ENCODE measurements around the gene ZMIZ1. TPM values are rescaled to one million over a fixed set of nuclear protein-coding genes. Genes with fewer than 3 reads are reported as not detected.

Gene ZMIZ1
- polyA plus RNA-seq, 3 donors = 3.3 to 64.6 (median 8.9) TPM

DNA sequence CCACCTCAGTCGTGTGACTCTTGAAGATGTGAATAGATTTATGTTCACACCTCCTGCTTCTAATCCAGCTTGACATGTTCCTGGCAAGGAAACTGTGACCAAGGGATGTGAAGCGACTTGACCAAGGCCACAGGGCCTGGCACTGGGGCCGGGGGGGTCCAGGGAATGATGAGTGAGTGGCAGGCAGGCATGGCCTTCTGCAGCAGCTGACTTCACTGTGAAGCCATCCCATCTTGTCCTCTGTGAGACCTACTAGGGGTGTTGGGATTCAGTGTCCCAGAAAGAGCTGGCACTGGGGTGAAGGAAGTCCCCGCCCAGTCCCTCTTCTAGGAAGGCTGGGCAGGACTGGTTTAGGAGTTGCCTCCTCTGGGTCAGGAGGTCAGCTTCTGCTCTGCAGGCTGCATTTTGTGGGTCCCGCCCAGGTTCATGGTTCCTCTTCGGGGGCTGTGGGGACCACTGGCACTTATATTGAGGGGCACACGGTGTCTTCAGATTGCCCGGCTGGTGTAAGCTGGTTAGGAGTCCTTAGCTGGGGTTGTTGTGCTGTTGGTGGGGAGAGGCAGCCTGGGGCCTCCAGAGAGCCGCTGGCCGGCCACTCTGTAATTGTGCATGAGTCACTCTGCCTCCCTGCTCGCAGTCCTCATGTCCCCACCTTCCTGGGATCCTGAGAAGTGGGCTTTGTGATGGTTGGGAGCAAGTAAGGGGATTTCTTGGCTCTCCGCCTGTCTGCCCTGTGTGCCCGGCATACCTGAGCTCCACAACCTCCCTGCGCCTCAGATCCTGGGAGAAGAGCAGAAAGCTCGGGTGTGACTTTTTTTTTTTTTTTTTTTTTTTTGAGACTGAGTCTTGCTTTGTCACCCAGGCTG, 11.0 kb downstream of the ZMIZ1 start:
- Histone ChIP-seq H3K27me3 (ENCODE audit: control insufficient read depth in 2 of 2, insufficient read depth in 2 of 2, low read length in 2 of 2) (no peaks in the 10 kb centered on the region), H3K79me2 (ENCODE audit: insufficient read depth, low read length) (peaks cover 100% of the 10 kb centered on the region), H3K4me1 (ENCODE audit: control insufficient read depth in 1 of 2, insufficient read depth in 2 of 2, low read length in 2 of 2) (peaks cover 100% of the 10 kb centered on the region in 2 donors), H3K36me3 (replicated peaks in 1 of 2; ENCODE audit: control insufficient read depth in 1 of 2, insufficient read depth in 2 of 2, low read length in 2 of 2) (no peaks in the 10 kb centered on the region), H3K27ac (ENCODE audit: low read depth in 1 of 2, low read length in 2 of 2) (peak overlapping the region; percentile 72 to 96), H3K9me3 (replicated peaks in 1 of 2; ENCODE audit: control insufficient read depth in 1 of 2, insufficient read depth in 1 of 2, low read length in 2 of 2) (no peaks in the 10 kb centered on the region), H3K9ac (ENCODE audit: insufficient read depth, low read length, poor library complexity, severe bottlenecking) (peak overlapping the region; percentile 30), H3K4me3 (replicated peaks in 1 of 3; ENCODE audit: low read depth in 2 of 3, low read length in 3 of 3) (peak overlapping the region in 2 of 3 experiments; percentile 2 to 58), H4K20me1 (ENCODE audit: insufficient read depth, low read length) (peaks cover 98% of the 10 kb centered on the region), H2AFZ (ENCODE audit: insufficient read depth, low read depth, low read length, poor library complexity, severe bottlenecking) (no peak overlapping the region), H3K4me2 (replicated peaks; ENCODE audit: extremely low read depth, low read length, poor library complexity, severe bottlenecking) (peak overlapping the region; percentile 64)
- Mint-ChIP-seq H3K27ac (peak overlapping the region; percentile 85 to 100 (median 92)), H3K9me3 (peaks cover 0 to 3% (median 0%) of the 10 kb centered on the region in 7 donors), H3K36me3 (peaks cover 7 to 25% of the 10 kb centered on the region in 2 donors), H3K4me3 (peak overlapping the region; percentile 71 to 82), H3K27me3 (ENCODE audit: low read depth in 3 of 3) (peaks cover 0 to 8% (median 0%) of the 10 kb centered on the region in 3 donors), H3K4me1 (peaks cover 99% of the 10 kb centered on the region)
- intact Hi-C loops (cut with micrococcal nuclease) = loop anchor here (5.0 to 10.0 kb wide), 3 partner anchors 73 to 107 kb away; no protein-coding TSS in a partner anchor
- peak; percentile 40 to 68 (median 62) for DNase-seq
- 14% methylated on average over 8 of the region's 15 CpGs for WGBS (ENCODE audit: insufficient coverage)
- TF ChIP-seq, protein P1, sequence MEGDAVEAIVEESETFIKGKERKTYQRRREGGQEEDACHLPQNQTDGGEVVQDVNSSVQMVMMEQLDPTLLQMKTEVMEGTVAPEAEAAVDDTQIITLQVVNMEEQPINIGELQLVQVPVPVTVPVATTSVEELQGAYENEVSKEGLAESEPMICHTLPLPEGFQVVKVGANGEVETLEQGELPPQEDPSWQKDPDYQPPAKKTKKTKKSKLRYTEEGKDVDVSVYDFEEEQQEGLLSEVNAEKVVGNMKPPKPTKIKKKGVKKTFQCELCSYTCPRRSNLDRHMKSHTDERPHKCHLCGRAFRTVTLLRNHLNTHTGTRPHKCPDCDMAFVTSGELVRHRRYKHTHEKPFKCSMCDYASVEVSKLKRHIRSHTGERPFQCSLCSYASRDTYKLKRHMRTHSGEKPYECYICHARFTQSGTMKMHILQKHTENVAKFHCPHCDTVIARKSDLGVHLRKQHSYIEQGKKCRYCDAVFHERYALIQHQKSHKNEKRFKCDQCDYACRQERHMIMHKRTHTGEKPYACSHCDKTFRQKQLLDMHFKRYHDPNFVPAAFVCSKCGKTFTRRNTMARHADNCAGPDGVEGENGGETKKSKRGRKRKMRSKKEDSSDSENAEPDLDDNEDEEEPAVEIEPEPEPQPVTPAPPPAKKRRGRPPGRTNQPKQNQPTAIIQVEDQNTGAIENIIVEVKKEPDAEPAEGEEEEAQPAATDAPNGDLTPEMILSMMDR (IDR thresholded peaks at IDR 0.05) = no peak

DNA sequence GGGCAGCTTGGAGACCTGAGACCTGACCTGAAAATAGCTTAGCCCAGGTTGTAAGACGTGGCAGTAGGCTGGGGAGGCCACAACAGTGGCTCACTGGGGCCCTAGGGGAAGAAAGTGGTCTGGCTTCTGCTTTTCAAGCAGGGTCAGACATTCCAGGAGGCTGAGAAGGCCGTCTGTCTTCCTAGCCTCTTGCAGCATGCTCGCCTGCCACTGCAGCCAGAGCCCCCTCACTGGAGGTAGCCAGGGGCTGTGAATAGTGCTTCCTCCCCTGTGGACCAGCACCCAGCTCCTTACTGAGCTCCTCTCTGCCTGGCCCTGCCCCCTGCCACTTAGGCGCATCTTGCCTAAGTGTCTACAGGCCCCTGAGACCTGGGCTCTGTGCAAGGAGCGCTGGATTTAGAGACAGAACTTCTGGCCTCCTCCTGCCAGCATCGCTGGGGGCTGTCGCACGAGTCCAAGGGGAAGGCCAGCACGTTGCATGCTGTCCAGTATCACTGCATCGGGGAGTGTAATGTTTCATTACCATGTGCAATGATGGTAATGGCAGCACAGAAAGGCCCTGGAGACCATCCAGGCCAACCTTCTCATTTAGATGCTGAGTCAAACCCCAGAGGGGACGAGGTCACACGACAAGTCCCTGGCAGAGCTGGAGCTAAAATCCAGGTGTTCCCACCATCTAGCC, 12.7 kb downstream of the ZMIZ1 start:
- intact Hi-C loops (cut with micrococcal nuclease) = loop anchor here (5.0 to 10.0 kb wide), 3 partner anchors 71 to 109 kb away; no protein-coding TSS in a partner anchor
- DNase-seq = peak; percentile 49 to 68 (median 50)
- H3K9ac ChIP-seq (ENCODE audit: insufficient read depth, low read length, poor library complexity, severe bottlenecking) = peak overlapping the region; percentile 30
- H3K36me3 Mint-ChIP-seq = peaks cover 14 to 25% of the 10 kb centered on the region in 2 donors
- H3K27ac ChIP-seq (ENCODE audit: low read depth in 1 of 2, low read length in 2 of 2) = peak overlapping the region; percentile 32 to 96
- peak overlapping the region; percentile 43 for H3K4me2 ChIP-seq (replicated peaks; ENCODE audit: extremely low read depth, low read length, poor library complexity, severe bottlenecking)
- H3K27me3 Mint-ChIP-seq (ENCODE audit: low read depth in 3 of 3) = peaks cover 0 to 8% (median 2%) of the 10 kb centered on the region in 3 donors
- peaks cover 98 to 100% of the 10 kb centered on the region in 2 donors for H3K4me1 ChIP-seq (ENCODE audit: control insufficient read depth in 1 of 2, insufficient read depth in 2 of 2, low read length in 2 of 2)
- TF ChIP-seq, protein P1 (IDR thresholded peaks at IDR 0.05) = no peak
- WGBS (ENCODE audit: insufficient coverage) = 35% methylated on average over 12 of the region's 12 CpGs
- peaks cover 97% of the 10 kb centered on the region for H3K4me1 Mint-ChIP-seq
- H3K27ac Mint-ChIP-seq = peak overlapping the region; percentile 58 to 100 (median 86)
- H3K27me3 ChIP-seq (ENCODE audit: control insufficient read depth in 2 of 2, insufficient read depth in 2 of 2, low read length in 2 of 2) = no peaks in the 10 kb centered on the region
- H3K9me3 Mint-ChIP-seq = peaks cover 0 to 3% (median 0%) of the 10 kb centered on the region in 7 donors
- H4K20me1 ChIP-seq (ENCODE audit: insufficient read depth, low read length) = peaks cover 97% of the 10 kb centered on the region
- no peak overlapping the region for H2AFZ ChIP-seq (ENCODE audit: insufficient read depth, low read depth, low read length, poor library complexity, severe bottlenecking)
- H3K36me3 ChIP-seq (replicated peaks in 1 of 2; ENCODE audit: control insufficient read depth in 1 of 2, insufficient read depth in 2 of 2, low read length in 2 of 2) = no peaks in the 10 kb centered on the region
- H3K9me3 ChIP-seq (replicated peaks in 1 of 2; ENCODE audit: control insufficient read depth in 1 of 2, insufficient read depth in 1 of 2, low read length in 2 of 2) = no peaks in the 10 kb centered on the region
- H3K4me3 ChIP-seq (replicated peaks in 1 of 3; ENCODE audit: low read depth in 2 of 3, low read length in 3 of 3) = peak overlapping the region in 1 of 3 experiments; percentile 42
- peaks cover 100% of the 10 kb centered on the region for H3K79me2 ChIP-seq (ENCODE audit: insufficient read depth, low read length)
- H3K4me3 Mint-ChIP-seq = peak overlapping the region; percentile 47 to 76
